HepG2 (cell line): ENCODE measurements around the gene USP1. TPM values are rescaled to one million over a fixed set of nuclear protein-coding genes. Genes with fewer than 3 reads are reported as not detected.
A peak's percentile ranks its signal among the peaks of the same experiment; 100 is the strongest.

Source experiments
- DR1 ChIP-seq: sonication (generic); formaldehyde crosslinking; IDR thresholded peaks from 2 replicates; pipeline ENCODE4 v1.8.0; 2021; ENCODE audit warnings: mild to moderate bottlenecking, missing genetic modification reagents, inconsistent platforms
- TRAFD1 ChIP-seq: sonication (generic); formaldehyde crosslinking; IDR thresholded peaks from 2 replicates; pipeline ENCODE4 v1.5.1; 2020; ENCODE audit warnings: missing genetic modification reagents, mild to moderate bottlenecking, borderline replicate concordance
- ZSCAN25 ChIP-seq: sonication (generic); formaldehyde crosslinking; IDR thresholded peaks from 2 replicates; pipeline ENCODE4 v1.8.0; 2022; ENCODE audit warnings: mild to moderate bottlenecking, missing genetic modification reagents
- polyA plus RNA-seq, 8 experiments: library from polyadenylated mRNA; depleted of rRNA in 3 of 8; stranded (reverse) in 7 of 8; unstranded in 1 of 8; fragments of >200 nt; fragmentation: Illumina TruSeq in 4 of 8; extraction: Trizol in 4 of 8; gene quantifications; 2 replicates each; pipeline versions ENCODE4 v1.2.1 to v1.2.3, GENCODE V29; 2011 to 2016; ENCODE audit warnings: low read depth in 4 of 8, missing spikeins in 1 of 8, mixed read lengths in 1 of 8; ENCODE audit not compliant: insufficient read depth in 1 of 8
- total RNA-seq, 5 experiments: library from RNA; depleted of rRNA; stranded (reverse); fragments of >200 nt; fragmentation: Illumina TruSeq; extraction: Trizol; gene quantifications; 2 replicates each; pipeline ENCODE4 v1.2.3, GENCODE V29; 2016; ENCODE audit warnings: low read depth in 1 of 5
- TF ChIP-seq, protein P1 (sequence below), 2 experiments: fragments of 450-650 bp in 1 of 2; sonication (generic) in 1 of 2; formaldehyde crosslinking; IDR thresholded peaks; 2 replicates each; pipeline versions ENCODE4 v1.5.0 to v1.8.0; 2020 to 2022; ENCODE audit warnings: mild to moderate bottlenecking in 1 of 2, missing genetic modification reagents in 1 of 2
- TF ChIP-seq, protein P2 (sequence below): sonication (generic); formaldehyde crosslinking; IDR thresholded peaks from 2 replicates; pipeline ENCODE4 v1.4.0; 2020; ENCODE audit warnings: low read depth, mild to moderate bottlenecking, missing genetic modification reagents
- TF ChIP-seq, protein P3 (sequence below): sonication (generic); formaldehyde crosslinking; conservative IDR thresholded peaks from 2 replicates; pipeline ENCODE4 v1.8.1; 2023; ENCODE audit warnings: missing genetic modification reagents

Gene USP1
- total and polyA plus RNA-seq, 2 of the 13 experiments (the other 11 are each of a cell fraction or from before 2014, with no cell fraction given) = 9.0 to 64.6 TPM

DNA sequence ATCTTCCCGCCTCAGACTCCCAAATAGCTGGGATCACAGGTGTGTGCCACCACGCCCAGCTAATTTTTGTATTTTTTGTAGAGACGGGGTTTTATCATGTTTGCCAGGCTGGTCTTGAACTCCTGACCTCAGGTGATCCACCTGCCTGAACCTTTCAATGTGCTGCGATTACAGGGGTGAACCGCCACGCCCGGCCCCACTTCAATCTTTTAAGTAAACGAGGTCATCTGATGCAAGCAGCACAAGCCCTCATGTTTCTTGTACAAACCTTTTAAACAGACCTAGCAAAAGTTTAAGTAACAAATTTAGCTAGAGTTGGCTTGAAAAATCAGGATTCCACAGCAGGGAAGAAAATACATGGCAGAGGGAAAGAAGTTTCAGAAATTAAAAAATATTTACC, 21.2 kb upstream of the USP1 start (continued):
- TF ChIP-seq, protein P1, sequence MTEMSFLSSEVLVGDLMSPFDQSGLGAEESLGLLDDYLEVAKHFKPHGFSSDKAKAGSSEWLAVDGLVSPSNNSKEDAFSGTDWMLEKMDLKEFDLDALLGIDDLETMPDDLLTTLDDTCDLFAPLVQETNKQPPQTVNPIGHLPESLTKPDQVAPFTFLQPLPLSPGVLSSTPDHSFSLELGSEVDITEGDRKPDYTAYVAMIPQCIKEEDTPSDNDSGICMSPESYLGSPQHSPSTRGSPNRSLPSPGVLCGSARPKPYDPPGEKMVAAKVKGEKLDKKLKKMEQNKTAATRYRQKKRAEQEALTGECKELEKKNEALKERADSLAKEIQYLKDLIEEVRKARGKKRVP (CRISPR knock-in tag; IDR thresholded peaks at IDR 0.05) = peak in 1 of 2 experiments; percentile 79; a peak in 2 of 4 replicates
- TF ChIP-seq TRAFD1 (no peak), DR1 (no peak), ZSCAN25 (CRISPR knock-in tag) (peak; percentile 57; the same call in 1 of the 2 replicates)
- TF ChIP-seq, protein P2, sequence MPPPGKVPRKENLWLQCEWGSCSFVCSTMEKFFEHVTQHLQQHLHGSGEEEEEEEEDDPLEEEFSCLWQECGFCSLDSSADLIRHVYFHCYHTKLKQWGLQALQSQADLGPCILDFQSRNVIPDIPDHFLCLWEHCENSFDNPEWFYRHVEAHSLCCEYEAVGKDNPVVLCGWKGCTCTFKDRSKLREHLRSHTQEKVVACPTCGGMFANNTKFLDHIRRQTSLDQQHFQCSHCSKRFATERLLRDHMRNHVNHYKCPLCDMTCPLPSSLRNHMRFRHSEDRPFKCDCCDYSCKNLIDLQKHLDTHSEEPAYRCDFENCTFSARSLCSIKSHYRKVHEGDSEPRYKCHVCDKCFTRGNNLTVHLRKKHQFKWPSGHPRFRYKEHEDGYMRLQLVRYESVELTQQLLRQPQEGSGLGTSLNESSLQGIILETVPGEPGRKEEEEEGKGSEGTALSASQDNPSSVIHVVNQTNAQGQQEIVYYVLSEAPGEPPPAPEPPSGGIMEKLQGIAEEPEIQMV (CRISPR knock-in tag) = no peak
- TF ChIP-seq, protein P3, sequence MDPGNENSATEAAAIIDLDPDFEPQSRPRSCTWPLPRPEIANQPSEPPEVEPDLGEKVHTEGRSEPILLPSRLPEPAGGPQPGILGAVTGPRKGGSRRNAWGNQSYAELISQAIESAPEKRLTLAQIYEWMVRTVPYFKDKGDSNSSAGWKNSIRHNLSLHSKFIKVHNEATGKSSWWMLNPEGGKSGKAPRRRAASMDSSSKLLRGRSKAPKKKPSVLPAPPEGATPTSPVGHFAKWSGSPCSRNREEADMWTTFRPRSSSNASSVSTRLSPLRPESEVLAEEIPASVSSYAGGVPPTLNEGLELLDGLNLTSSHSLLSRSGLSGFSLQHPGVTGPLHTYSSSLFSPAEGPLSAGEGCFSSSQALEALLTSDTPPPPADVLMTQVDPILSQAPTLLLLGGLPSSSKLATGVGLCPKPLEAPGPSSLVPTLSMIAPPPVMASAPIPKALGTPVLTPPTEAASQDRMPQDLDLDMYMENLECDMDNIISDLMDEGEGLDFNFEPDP = no peak
